GM13976 (cell line): ENCODE results near the gene GPR3.
A peak's percentile ranks its signal among the peaks of the same experiment; 100 is the strongest.
"Not testable (repeated sequence)": the region's sequence is repeated elsewhere in the genome, so short reads cannot be mapped to it uniquely, and the experiment has no call there.

Experiments used
- DNase-seq: peaks from one replicate; pipeline ENCODE4 v3.0.0; 2012; ENCODE audit warnings: low spot score
- CTCF ChIP-seq: IDR thresholded peaks from 2 replicates; pipeline ENCODE4 v1.5.1; 2012; ENCODE audit warnings: borderline replicate concordance, mild to moderate bottlenecking; ENCODE audit not compliant: insufficient read depth; ENCODE audit errors: extremely low read depth, missing control alignments, control extremely low read depth
- in situ Hi-C: fragments of 300-500 bp; cut with MboI; formaldehyde crosslinking; loops from one replicate; pipeline ENCODE4 v1.12.0; 2022; ENCODE audit warnings: low sequenced_read_pairs, mixed read lengths, inconsistent platforms; ENCODE audit not compliant: unreplicated experiment

The GPR3 gene

GRCh38 chr1:27400082-27400962 is 7.9 kb downstream of the GPR3 start:
- in situ Hi-C loops = no loop called here
- DNase-seq = no peak
- TF ChIP-seq CTCF = no peak

GRCh38 chr1:27400963-27401341 is 8.5 kb downstream of the GPR3 start:
- in situ Hi-C loops = no loop called here
- TF ChIP-seq CTCF = no peak
- no peak for DNase-seq

GRCh38 chr1:27402349-27402754 is 9.9 kb downstream of the GPR3 start:
- in situ Hi-C loops = no loop called here
- DNase-seq = peak; percentile 45
- TF ChIP-seq CTCF = peak; percentile 59

GRCh38 chr1:27403065-27403726 is 10.8 kb downstream of the GPR3 start:
- peak; percentile 48 for TF ChIP-seq CTCF
- peak; percentile 70 for DNase-seq
- in situ Hi-C loops = no loop called here

GRCh38 chr1:27403931-27404330 is 11.5 kb downstream of the GPR3 start:
- no peak for DNase-seq
- in situ Hi-C loops = no loop called here
- TF ChIP-seq CTCF = no peak

GRCh38 chr1:27405074-27405473 is 12.7 kb downstream of the GPR3 start:
- DNase-seq = no peak

GRCh38 chr1:27405598-27406361 is 13.4 kb downstream of the GPR3 start:
- in situ Hi-C loops = not testable (repeated sequence)

More at GRCh38 chr1:27405074-27405473, 12.7 kb downstream of the GPR3 start:
- in situ Hi-C loops = no loop called here
- no peak for TF ChIP-seq CTCF

More at GRCh38 chr1:27405598-27406361, 13.4 kb downstream of the GPR3 start:
- not testable (repeated sequence) for DNase-seq
